Activated CD4-positive, alpha-beta memory T cell treated with anti-CD3 and anti-CD28 coated beads for 36 hours (primary cell): ENCODE measurements around the gene UCK1. TPM values are rescaled to one million over a fixed set of nuclear protein-coding genes. Genes with fewer than 3 reads are reported as not detected.
"Not testable (repeated sequence)": the region's sequence is repeated elsewhere in the genome, so short reads cannot be mapped to it uniquely, and the experiment has no call there.

Source experiments
- CTCF ChIA-PET: fragments of 350-600 bp; sonication (Branson Sonifier 250); formaldehyde crosslinking; loops from one replicate; lab custom pipeline; 2021; ENCODE audit warnings: antibody characterized with exemption, inconsistent platforms; lab: Charles Lee
- POLR2A ChIA-PET: fragments of 350-600 bp; sonication (Branson Sonifier 250); formaldehyde crosslinking; loops from one replicate; lab custom pipeline; 2021; ENCODE audit warnings: antibody characterized with exemption; lab: Charles Lee
- DNase-seq: peaks from one replicate; pipeline ENCODE4 v3.0.0-alpha.2; 2020
- H3K27ac Mint-ChIP-seq: one replicate; pipeline ENCODE4 v1.8.0; 2021; ENCODE audit warnings: mixed read lengths
- H3K27me3 Mint-ChIP-seq: one replicate; pipeline ENCODE4 v1.8.0; 2021; ENCODE audit warnings: mixed read lengths
- H3K36me3 Mint-ChIP-seq: one replicate; pipeline ENCODE4 v1.8.0; 2021; ENCODE audit warnings: mixed read lengths
- H3K4me1 Mint-ChIP-seq: one replicate; pipeline ENCODE4 v1.8.0; 2021; ENCODE audit warnings: low read depth, mixed read lengths
- H3K4me3 Mint-ChIP-seq: one replicate; pipeline ENCODE4 v1.8.0; 2021; ENCODE audit warnings: mild to moderate bottlenecking, mixed read lengths
- H3K9me3 Mint-ChIP-seq: one replicate; pipeline ENCODE4 v1.8.0; 2021; ENCODE audit warnings: mixed read lengths
- intact Hi-C: fragments of 100-400 bp; cut with micrococcal nuclease; formaldehyde crosslinking; loops from one replicate; pipeline ENCODE4 v1.15.1; 2023
- total RNA-seq, 2 experiments: library from RNA; stranded (reverse); gene quantifications; one replicate each; pipeline ENCODE4 v1.2.3, GENCODE V29; 2021

Gene UCK1
- total RNA-seq, 2 experiments from 2014 or later, result 15.7 to 18.6 TPM

- no peaks in the 10 kb centered on the region for H3K27me3 Mint-ChIP-seq
- ChIA-PET CTCF (interaction anchor here (1.2 kb wide), 1 partner anchor 174 kb away, joined by 3 read pairs; no protein-coding TSS in a partner anchor), POLR2A (interaction anchor here (0.7 kb wide), 1 partner anchor 38 kb away, joined by 3 read pairs; no protein-coding TSS in a partner anchor)
- peaks cover 5% of the 10 kb centered on the region for H3K9me3 Mint-ChIP-seq
- H3K4me1 Mint-ChIP-seq, result peaks cover 15% of the 10 kb centered on the region
- H3K27ac Mint-ChIP-seq, result no peak overlapping the region
- no peak for DNase-seq
- H3K36me3 Mint-ChIP-seq, result peaks cover 11% of the 10 kb centered on the region
- no peak overlapping the region for H3K4me3 Mint-ChIP-seq
- intact Hi-C loops, result no loop called here
Measured at GRCh38 chr9:131566158-131566557, 35.1 kb upstream of the UCK1 start.

GRCh38 chr9:131565369-131565768 lies 34.3 kb upstream of the UCK1 start:
- DNase-seq, result no peak
- H3K4me3 Mint-ChIP-seq, result no peak overlapping the region
- intact Hi-C loops, result no loop called here
- CTCF ChIA-PET, result no interaction called here
- H3K9me3 Mint-ChIP-seq, result peaks cover 5% of the 10 kb centered on the region
- POLR2A ChIA-PET, result interaction anchor here (0.7 kb wide), 1 partner anchor 38 kb away, joined by 3 read pairs; no protein-coding TSS in a partner anchor
- H3K36me3 Mint-ChIP-seq, result peaks cover 9% of the 10 kb centered on the region
- no peaks in the 10 kb centered on the region for H3K27me3 Mint-ChIP-seq
- H3K27ac Mint-ChIP-seq, result no peak overlapping the region
- peaks cover 15% of the 10 kb centered on the region for H3K4me1 Mint-ChIP-seq

- Mint-ChIP-seq H3K4me3 (no peak overlapping the region), H3K4me1 (peaks cover 12% of the 10 kb centered on the region), H3K36me3 (peaks cover 3% of the 10 kb centered on the region), H3K9me3 (peaks cover 5% of the 10 kb centered on the region), H3K27ac (no peak overlapping the region), H3K27me3 (no peaks in the 10 kb centered on the region)
- DNase-seq, result no peak
- intact Hi-C loops, result no loop called here
- ChIA-PET POLR2A (no interaction called here), CTCF (interaction anchor here (0.7 kb wide), 1 partner anchor 212 kb away, joined by 4 read pairs; no protein-coding TSS in a partner anchor)
Measured at GRCh38 chr9:131562032-131562959, 31.2 kb upstream of the UCK1 start.

GRCh38 chr9:131559421-131560000 lies 28.4 kb upstream of the UCK1 start:
- Mint-ChIP-seq H3K36me3 (no peaks in the 10 kb centered on the region), H3K27me3 (peaks cover 12% of the 10 kb centered on the region), H3K4me1 (no peaks in the 10 kb centered on the region), H3K27ac (no peak overlapping the region), H3K9me3 (peaks cover 5% of the 10 kb centered on the region), H3K4me3 (no peak overlapping the region)
- ChIA-PET POLR2A (no interaction called here), CTCF (interaction anchor here (0.6 to 2.0 kb wide), 7 partner anchors 15 to 279 kb away, joined by 3 to 10 read pairs (median 4); no protein-coding TSS in a partner anchor)
- intact Hi-C loops, result no loop called here
- DNase-seq, result no peak

DNA sequence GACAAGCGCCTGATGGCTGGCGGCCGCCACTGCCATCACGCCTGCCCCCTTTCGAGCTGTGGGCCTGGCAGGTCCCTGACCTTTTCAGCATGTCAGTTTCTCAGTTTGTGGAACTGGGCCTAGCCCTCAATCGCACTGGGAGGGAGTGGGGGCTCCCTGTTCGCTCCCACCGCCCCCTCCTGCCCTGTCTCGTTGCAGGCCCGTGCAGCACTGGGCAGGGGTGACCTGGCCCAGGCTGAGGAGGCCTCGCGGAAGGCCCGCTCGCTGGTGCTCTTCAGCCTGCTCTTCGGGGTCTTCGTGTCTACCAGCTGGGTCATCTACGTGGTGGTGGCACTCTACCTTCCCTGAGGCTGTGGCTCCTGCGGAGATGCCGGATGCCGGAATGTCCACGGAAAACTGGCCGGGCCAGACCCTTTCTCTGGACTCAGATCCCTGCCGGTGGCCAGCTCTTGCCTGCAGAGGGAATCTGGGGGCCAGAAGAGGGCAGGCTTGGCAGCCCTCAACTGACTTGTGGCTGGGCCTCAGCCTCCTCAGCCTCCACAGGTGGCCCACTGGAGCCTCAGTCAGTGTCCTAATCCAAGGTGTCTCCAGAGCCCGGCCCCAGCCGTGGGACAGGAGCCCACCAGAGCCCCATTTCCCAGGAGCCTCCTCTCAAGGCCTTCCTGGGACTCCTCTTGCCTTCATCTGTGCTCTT lies 26.9 kb upstream of the UCK1 start:
- peaks cover 21% of the 10 kb centered on the region for H3K27me3 Mint-ChIP-seq
- H3K4me3 Mint-ChIP-seq, result no peak overlapping the region
- H3K9me3 Mint-ChIP-seq, result peaks cover 5% of the 10 kb centered on the region
- CTCF ChIA-PET, result no interaction called here
- intact Hi-C loops, result no loop called here
- H3K36me3 Mint-ChIP-seq, result no peaks in the 10 kb centered on the region
- no peaks in the 10 kb centered on the region for H3K4me1 Mint-ChIP-seq
- POLR2A ChIA-PET, result no interaction called here
- H3K27ac Mint-ChIP-seq, result no peak overlapping the region
- DNase-seq, result no peak

DNA sequence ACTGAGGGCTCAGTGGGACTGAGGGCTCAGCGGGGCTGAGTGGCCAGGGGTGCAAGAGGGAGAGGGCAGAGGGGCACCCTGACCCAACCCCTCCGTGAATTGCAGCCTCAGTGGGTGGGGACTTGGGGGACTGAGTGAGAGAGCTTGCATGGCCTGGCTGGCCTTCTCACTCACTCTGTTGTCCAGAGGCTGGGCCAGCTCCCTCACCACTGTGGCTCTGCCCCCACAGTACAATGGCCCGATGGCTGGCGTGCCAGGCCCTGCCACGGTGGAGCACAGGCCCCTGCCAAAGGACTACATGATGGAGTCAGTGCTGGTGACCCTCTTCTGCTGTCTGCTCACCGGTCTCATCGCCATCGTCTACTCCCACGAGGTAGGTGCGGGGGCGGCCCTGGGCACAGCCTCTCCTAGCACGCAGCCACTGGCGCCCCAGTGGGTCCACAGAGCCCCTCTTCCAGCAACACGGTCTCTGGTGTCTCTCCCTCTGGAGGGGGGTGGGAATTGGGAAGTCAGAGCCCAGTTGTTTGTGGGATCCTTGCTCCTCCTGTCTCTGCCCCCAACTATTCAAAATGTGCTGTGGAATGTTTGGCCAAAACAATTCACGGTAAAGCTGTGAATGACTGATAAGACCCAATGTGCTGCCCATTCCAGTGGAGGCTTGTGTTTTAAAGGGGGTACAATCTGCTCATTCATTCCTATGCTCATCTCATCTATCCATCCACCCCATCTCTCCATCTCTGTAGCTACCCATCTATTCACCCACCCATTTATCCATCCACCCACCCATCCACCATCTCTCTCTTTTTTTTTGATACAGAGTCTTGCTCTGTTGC lies 25.0 kb upstream of the UCK1 start:
- no peak overlapping the region for H3K4me3 Mint-ChIP-seq
- POLR2A ChIA-PET, result no interaction called here

GRCh38 chr9:131554843-131555351 lies 23.8 kb upstream of the UCK1 start:
- Mint-ChIP-seq H3K9me3 (no peaks in the 10 kb centered on the region), H3K27ac (no peak overlapping the region), H3K4me3 (no peak overlapping the region), H3K36me3 (no peaks in the 10 kb centered on the region), H3K27me3 (peaks cover 24% of the 10 kb centered on the region), H3K4me1 (no peaks in the 10 kb centered on the region)
- ChIA-PET CTCF (no interaction called here), POLR2A (no interaction called here)
- no peak for DNase-seq
- intact Hi-C loops, result no loop called here

More for the DNA sequence above, 25.0 kb upstream of the UCK1 start:
- Mint-ChIP-seq H3K27me3 (peaks cover 22% of the 10 kb centered on the region), H3K27ac (no peak overlapping the region), H3K4me1 (no peaks in the 10 kb centered on the region), H3K9me3 (no peaks in the 10 kb centered on the region), H3K36me3 (no peaks in the 10 kb centered on the region)
- DNase-seq, result no peak
- intact Hi-C loops, result no loop called here
- CTCF ChIA-PET, result interaction anchor here (0.9 kb wide), 1 partner anchor 206 kb away, joined by 3 read pairs; no protein-coding TSS in a partner anchor

DNA sequence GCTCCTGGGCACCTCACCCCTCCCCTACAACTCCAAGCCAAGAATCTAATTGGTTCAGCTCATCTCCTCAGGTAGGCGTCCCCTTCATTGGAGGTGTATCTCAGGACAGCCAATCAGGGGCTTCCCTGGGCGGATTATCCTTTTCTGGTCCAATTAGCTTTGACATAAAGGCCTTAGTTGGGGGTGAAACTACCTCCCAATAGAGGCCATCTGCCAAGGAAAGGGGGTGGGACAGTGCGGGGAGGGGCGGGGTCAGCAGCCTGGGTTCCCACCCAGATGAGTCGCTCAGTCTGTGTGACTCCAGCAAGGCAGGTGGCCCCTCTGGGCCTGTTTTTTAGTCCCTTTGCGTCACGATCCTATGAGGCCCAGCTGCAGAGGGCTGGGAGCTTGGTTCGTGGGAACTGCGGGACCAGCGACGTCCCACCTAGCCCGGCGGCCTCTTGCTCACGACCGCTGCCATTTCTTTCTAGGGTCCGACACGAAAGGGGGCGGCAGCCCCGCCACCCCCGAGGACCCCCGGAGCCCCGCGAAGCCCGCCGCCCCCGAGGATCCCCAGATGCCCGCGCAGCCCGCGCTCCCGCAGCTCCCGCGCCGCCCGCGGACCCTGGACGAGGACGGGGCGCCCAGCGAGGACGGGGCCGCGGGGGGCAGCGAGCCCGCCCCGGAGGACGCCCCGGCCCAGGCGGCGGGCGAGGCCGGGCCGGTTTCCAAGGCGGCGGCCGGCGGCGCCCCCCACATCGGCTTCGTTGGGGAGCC lies 23.2 kb upstream of the UCK1 start:
- Mint-ChIP-seq H3K27ac (no peak overlapping the region), H3K4me1 (no peaks in the 10 kb centered on the region), H3K27me3 (peaks cover 30% of the 10 kb centered on the region), H3K36me3 (no peaks in the 10 kb centered on the region), H3K4me3 (no peak overlapping the region), H3K9me3 (no peaks in the 10 kb centered on the region)
- POLR2A ChIA-PET, result no interaction called here
- DNase-seq, result no peak
- intact Hi-C loops, result no loop called here
- CTCF ChIA-PET, result no interaction called here

DNA sequence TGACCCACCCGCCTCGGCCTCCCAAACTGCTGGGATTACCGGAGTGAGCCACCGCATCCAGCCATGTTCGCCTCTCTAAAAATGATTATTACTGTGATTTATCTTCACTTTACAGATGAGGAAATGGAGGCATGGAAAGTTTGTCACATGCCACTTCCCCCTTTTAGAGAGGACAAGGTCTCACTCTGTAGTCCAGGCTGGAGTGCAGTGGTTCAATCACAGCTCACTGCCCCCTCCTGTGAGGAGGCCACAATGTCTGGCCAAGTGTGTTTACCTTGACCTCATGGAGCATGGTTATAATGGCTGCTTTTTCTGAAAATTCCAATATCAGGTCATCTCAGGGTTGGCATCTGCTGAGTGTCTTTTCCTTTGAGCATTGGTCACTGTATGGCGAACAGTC lies 21.0 kb upstream of the UCK1 start:
- DNase-seq, result no peak
- ChIA-PET CTCF (no interaction called here), POLR2A (no interaction called here)
- Mint-ChIP-seq H3K4me3 (no peak overlapping the region), H3K9me3 (no peaks in the 10 kb centered on the region), H3K36me3 (no peaks in the 10 kb centered on the region), H3K27me3 (peaks cover 52% of the 10 kb centered on the region), H3K27ac (no peak overlapping the region), H3K4me1 (peaks cover 7% of the 10 kb centered on the region)
- intact Hi-C loops, result no loop called here

DNA sequence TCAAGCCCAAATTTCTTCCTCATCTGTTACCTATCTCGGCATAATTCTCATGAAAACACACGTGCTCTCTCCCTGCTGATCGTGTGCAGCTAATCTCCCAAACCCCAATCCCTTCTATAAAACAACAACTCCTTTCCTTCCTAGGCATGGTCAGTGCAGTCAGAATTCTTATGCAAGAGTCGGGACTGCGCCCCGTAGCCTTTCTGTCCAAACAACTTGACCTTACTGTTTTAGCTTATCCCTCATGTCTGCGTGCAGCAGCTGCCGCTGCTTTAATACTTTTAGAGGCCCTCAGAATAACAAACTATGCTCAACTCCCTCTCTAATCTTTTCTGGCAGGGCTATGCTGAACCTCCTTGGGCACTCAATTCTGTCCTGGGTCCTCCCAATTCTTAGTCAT lies 19.4 kb upstream of the UCK1 start:
- H3K27me3 Mint-ChIP-seq, result peaks cover 52% of the 10 kb centered on the region
- H3K4me1 Mint-ChIP-seq, result peaks cover 11% of the 10 kb centered on the region
- H3K4me3 Mint-ChIP-seq, POLR2A ChIA-PET, H3K9me3 Mint-ChIP-seq, CTCF ChIA-PET, H3K27ac Mint-ChIP-seq, intact Hi-C loops, H3K36me3 Mint-ChIP-seq, DNase-seq: not testable (repeated sequence)

DNA sequence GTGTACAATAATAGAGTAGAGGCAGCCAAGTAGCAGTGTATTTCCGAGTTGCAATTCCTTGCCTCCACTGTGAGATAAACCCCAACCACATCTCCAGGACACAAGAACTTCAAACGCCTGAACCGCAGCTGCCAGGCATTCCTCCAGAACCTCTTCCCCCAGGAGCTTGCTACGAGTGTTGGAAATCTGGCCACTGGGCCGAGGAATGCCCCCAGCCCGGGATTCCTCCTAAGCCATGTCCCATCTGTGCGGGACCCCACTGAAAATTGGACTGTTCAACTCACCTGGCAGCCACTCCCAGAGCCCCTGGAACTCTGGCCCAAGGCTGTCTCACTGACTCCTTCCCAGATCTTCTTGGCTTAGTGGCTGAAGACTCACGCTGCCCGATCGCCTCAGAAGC lies 18.1 kb upstream of the UCK1 start:
- DNase-seq, H3K4me3 Mint-ChIP-seq, H3K27ac Mint-ChIP-seq, intact Hi-C loops, H3K36me3 Mint-ChIP-seq, CTCF ChIA-PET, POLR2A ChIA-PET, H3K9me3 Mint-ChIP-seq: not testable (repeated sequence)
- H3K27me3 Mint-ChIP-seq, result peaks cover 52% of the 10 kb centered on the region
- H3K4me1 Mint-ChIP-seq, result peaks cover 13% of the 10 kb centered on the region
